Measurements from ENCODE around the gene DDX52.

GRCh38 chr17:37667039-37667438 is 23.8 kb upstream of the DDX52 start:
- TF ChIP-seq CTCF (IDR thresholded peaks at IDR 0.05; ENCODE audit: low read length) (no peak), EZH2 (IDR thresholded peaks at IDR 0.05; ENCODE audit: borderline replicate concordance, low read length) (no peak)

Data from OCI-LY1 (cell line).